HG03469 (cell line): ENCODE results near the gene PSMD12.
"Not testable (repeated sequence)": the region's sequence is repeated elsewhere in the genome, so short reads cannot be mapped to it uniquely, and the experiment has no call there.

Experiments used
- ATAC-seq: cut with Tn5 transposase; IDR thresholded peaks from one replicate; pipeline ENCODE4 v1.9.1; 2021; ENCODE audit warnings: mild to moderate bottlenecking, moderate library complexity, moderate number of reproducible peaks; ENCODE audit not compliant: unreplicated experiment

Gene PSMD12

DNA sequence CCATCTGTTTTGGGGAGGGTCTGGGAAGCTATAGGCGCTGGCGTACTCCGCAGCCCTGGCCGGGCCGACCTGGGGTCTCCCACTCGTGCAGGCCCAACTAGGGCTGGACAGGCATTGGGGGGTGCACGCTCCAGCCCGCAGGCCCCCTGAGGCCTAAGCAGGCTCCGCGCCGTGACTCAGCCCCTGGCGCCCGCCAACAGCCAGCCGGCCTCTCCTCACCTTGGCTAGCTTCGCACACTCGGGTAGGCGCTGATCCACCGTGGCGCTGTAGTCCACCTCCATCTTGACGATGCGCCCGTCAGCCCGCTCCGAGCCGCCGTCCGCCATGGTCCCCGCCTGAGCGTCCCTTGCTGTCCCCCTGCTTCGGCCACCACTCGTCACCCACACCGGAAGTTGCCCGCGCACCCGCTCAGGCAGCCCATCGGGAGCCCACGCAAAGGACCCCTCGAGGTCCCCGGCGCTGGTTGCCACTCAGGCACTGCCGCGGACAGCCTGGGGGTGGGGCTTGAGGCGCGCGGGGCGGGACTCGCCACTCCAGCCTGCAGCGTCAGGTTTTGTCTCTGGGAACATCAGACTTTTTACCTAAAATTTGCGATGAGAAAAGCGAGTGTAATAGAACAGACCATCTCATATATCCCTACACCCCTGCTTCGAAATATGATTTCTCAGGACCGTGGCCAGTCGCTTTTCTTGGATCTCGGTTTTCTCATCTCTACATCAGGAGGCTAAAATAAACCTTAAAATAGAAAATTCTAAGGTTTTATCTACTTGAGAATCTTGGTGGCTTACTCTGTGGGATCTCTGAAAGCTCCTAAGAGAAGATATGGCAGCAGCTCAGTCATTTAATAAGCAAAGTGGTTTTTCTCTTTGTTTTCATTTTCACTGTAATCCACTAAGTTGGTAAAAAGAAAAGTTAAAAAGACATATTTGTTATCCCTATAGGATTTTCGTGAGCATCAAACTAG lies at the start of gene PSMD12:
TSS of gene PSMD12 (minus strand) at position 385 of the 965 bp plus-strand sequence. CDS start at position 327, 58 bp downstream.
- ATAC-seq: peak; percentile 36

DNA sequence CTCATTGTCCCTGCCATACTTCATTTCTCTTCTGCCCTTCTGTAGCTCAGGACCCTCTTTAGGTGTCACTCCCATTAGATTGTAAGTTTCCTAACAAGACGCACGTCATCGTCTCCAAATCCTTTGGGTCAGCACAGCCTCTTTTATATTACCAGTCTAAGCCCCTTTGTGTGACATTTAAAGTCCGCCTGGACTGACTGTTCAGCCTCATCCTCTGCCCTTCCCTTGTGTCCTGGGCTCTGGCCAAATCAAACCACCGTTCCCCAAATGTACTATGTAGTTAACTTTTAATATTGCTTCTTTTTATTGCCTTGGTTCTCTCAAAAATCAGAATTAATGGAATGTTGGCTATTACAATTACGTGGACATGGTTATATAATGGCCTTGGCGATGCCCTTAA lies 48.9 kb upstream of the PSMD12 start:
- ATAC-seq: no peak

DNA sequence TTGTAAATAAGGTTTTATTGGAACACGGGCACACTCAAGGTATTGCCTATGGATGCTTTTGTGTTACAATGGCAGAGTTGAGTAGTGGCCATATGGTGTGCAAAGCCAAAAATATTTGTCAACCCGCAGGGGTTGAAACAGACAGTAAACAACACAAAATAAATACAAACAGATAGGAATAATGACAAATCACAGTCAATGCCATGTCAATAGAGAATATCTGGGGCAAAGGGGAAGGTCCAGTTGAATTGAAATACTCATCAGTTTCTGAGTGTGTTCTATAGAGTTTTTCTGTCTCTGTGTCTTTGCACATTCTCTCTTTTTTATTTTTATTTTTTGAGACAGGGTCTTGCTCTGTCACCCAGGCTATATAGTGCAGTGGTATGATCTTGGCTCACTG lies 48.2 kb upstream of the PSMD12 start:
- no peak for ATAC-seq

DNA sequence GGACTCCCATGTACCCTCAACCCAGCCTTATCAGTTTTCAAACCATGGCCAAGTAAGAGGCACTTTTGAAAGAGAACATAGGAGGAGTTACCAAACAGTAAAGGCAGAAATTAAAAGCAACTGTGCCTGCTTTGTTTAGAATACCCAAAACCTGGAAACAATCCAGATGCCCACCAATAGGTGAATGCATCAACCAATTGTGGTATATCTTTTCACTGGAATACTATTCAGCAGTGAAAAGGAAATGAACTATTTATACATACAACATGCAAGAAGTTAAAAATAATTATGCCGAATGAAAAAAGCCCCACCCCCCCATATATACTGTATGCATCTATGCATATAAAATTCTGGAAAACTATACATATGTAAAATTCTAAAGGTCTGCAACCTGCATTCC lies 47.8 kb upstream of the PSMD12 start:
- no peak for ATAC-seq

DNA sequence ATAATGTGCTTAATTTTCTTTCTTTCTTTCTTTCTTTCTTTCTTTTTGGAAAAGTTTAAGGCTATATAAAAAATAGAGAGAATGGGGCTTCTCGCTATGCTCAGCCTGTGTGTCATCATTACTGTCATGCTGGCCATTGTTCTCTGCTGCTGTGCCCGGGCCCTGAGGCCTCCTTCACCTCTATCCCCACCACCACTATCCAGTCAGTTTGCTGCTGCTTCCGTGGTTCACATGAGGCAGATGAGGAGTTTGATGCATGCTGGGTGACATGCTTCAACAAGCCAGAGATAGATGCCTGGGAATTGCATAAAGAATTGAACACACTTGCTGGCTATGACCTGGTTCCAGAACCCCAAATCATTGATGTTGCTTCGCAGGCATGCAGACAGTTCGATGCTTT lies 47.0 kb upstream of the PSMD12 start:
- ATAC-seq: no peak

DNA sequence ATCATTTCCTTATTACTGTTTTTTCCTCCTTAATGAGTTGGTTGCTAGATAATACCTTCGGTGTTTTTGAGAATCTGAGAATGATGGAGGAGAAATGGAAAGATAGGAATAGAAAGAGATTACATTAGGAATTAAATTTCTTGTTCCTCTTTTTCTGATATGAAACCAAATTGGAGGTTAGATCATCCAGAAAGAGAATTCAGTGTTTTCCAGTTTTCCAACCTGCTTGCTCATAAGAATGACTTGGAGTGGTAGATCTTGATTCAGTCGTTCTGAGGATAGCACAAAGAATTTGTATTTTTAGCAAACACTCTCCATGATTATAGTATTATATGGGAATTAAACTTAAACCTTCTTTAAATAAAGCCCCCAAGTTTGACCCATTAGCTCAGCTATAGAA lies 46.6 kb upstream of the PSMD12 start:
- no peak for ATAC-seq

DNA sequence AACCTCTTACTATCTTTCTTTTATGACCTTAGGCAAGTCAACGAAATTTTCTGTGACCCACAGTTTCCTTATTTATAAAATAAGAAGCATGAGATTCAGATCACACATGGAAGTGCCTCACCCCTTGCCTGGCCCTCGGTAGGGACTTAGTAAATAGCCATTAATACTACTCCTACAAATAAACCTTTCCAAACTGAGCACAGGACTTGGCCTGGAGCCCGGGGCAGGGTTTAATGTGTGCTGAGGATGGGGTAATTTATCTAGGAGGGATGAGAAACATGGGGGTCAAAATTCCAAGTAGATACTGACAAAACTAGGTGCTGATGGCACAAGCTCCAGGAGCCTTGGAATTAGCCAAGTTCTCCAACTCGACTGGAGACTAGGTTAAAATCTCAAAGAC lies 45.7 kb upstream of the PSMD12 start:
- no peak for ATAC-seq

DNA sequence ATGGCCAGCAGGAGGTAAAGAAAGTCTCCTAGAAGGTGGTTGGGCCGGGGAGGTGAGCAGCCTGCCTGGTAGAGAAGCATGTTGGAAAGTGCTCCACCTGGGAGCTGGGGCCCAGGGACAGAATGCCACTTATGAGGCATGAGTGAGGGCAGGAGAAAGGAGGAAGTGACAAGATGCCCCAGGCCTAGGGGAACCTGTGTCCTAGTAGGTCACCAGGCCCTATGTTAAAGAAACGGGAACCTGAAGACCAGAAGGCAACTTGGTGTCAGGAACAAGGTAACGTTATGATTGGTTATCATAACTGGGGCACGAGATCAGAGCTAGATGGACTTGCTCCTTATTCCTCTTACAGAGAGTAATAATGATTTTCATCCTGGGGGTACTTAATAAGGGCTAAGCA lies 45.0 kb upstream of the PSMD12 start:
- no peak for ATAC-seq

DNA sequence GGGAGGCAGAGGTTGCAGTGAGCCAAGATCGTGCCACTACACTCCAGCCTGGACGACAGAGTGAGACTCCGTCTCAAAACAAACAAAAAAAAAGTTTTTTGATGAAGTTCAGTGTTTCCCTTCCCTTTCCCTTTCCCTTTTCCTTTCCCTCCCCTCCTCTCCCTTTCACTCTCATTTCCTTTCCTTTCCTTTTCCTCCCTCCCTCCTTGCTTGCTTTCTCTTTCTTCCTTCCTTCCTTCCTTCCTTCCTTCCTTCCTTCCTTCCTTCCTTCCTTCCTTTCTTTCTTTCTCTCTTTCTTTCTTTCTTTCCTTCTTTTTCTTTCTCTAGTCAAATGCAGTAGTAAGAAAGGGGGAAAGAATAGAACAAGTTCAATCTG lies 42.1 kb upstream of the PSMD12 start:
- not testable (repeated sequence) for ATAC-seq

DNA sequence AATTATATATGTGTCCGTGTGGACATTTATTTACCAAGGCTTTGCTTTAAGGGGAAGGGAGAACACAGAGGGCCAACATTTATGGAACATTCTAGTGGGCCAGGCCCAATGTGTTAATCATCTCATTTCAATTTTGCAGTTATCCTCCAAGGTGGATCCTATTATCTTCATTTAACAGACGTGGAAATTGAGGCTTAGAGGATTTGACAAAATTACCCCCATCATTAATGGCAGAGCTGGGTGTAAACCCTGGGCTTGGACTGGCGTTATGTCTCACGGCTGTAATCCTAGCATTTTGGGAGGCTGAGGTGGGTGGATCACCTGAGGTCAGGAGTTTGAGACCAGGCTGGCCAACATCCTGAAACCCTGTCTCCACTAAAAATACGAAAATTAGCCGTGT lies 37.1 kb upstream of the PSMD12 start:
- no peak for ATAC-seq

DNA sequence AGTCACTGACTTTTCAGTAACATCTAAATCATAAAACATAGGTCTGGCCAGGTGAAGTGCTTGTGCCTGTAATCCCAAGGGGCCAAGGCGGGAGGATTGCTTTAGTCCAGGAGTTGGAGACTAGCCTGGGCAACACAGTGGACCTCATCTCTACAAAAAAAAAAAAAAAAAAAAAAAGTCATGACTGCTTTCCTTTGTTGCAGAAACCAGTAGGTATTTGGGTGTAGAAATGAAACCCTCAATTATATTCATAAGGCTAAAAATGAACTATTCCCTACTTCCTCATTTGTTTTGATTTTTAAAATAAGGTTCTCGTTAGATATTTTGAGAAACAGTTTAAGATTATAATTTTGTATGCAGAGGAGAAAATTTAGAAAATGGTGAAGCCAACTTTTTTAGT lies 36.7 kb upstream of the PSMD12 start:
- ATAC-seq: no peak

DNA sequence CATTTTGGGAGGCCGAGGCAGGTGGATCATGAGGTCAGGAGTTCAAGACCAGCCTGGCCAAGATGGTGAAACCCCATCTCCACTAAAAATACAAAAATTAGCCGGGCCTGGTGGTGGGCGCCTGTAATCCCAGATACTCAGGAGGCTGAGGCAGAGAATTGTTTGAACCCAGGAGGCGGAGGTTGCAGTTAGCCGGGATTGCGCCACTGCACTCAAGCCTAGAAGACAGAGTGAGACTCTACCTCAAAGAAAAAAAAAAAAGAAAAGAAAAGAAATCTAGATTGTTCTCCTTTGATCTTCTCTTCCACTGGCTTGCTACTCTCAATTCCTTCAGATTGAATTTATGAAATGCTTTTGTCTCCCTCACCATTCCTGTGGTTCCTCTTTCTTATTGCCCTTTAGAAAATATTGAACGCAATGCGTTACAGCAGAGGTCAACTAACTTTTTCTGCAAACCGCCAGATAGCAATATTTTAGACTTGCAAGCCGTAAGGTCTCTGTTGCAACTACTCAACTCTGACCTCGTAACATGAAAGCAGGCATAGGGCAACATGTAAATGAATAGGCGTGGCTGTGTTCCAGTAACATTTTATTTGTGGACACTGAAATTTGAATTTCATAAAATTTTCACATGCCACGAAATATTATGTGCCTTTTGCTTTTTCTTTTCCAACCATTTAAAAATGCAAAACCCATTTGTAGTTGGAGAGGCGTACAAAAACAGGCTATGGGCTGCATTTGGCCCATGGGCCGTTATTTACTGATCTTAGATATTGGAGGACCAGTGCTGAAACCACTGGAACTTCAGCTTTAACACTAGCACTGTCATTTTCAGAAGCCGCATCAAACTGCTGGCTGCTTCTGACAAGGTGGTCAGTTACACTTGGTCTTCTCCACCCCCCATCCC lies 35.5 kb upstream of the PSMD12 start:
- ATAC-seq: no peak

DNA sequence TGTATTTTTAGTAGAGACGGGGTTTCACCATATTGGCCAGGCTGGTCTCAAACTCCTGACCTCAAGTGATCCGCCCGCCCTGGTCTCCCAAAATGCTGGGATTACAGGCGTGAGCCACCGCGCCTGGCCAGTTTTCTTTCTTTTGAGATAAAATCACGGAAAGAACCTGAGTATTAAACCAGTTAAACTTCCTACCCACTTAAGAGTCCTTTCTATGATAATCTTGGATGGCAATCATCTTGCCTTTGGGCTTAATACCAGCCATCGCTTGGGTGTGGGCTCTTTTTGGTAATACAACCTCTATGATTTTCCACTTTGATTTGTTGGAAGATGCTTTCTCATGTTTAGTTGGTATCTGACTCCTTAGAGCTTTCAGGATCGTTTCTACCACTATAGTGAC lies 34.7 kb upstream of the PSMD12 start:
- ATAC-seq: no peak

DNA sequence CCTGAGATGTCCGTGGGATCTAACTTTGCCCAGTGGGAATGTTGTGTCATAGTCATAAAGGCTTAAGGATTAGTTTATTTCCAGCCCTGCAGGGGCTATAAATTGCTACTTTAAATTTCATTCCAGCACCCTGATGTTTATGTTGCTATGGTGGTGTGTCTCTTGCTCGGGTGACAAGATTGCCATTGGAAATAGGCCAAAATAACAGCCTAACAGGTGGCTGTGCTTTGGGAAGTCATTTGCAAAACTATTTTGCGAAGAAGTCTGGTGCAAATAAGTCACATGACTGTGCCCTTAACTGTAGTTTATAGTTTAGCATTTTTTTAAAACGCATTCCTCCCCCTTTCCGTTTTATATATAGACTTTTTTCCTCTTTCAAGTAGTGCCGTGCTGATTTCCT lies 33.8 kb upstream of the PSMD12 start:
- ATAC-seq: no peak

DNA sequence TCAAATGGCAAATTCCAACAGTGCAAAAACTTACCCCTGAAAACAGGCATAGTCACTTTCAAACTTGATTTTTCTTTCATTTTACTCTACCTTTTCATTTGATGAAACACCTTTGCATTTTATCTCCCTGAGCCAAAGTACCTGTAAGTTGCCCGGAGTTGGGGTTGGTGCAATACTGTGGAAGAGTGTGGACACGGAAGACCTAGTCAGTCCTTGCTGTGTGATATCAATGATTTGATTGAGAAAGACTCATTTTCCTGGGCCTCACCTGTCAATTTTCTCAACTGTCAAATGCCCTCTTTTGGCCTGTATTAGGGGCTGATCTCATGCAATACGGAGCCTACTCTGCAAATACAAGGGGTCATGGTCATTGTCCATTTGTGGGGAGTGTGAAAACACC lies 33.3 kb upstream of the PSMD12 start:
- ATAC-seq: no peak

DNA sequence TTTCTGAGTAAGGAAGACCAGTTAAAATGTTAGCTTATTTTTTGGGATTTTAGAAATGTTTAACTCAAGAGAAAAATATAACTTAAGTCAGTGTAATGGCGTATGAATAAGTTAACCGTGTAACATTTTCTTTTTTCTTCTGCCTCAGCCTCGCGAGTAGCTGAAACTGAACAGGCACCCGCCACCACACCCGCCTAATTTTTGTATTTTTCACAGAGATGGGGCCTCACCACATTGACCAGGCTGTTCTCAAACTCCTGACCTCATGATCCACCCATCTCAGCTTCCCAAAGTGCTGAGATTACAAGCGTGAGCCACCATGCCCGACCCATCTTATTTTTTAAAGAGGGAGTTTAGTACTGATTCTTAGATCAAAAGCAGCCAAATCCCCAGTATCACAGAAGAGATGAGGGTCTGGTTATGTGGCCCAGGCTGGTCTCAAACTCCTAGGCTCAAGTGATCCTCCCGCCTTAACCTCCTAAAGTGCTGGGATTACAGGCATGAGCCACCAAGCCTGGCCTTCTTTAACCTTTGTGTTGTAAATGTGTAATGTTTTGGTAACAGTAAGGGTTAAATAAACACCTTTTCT lies 27.5 kb upstream of the PSMD12 start:
- ATAC-seq: no peak

DNA sequence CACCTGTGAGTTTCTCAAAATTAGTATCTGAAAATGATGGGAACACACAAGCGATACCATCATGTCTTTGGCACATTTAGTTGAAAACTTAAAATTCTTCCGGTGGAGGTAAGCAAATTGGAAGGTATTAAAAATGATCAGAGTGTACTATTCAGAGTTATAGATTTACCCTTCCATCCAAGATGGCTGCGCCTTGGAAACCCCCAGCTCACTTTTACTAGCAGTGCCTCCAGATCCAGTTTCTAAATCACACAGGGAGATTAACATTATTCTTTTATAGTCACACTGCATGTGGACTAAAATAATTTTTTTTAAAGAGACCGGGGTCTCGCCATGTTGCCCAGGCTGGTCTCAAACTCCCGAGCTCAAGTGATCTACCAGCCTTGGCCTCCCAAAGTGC lies 25.7 kb upstream of the PSMD12 start:
- no peak for ATAC-seq

DNA sequence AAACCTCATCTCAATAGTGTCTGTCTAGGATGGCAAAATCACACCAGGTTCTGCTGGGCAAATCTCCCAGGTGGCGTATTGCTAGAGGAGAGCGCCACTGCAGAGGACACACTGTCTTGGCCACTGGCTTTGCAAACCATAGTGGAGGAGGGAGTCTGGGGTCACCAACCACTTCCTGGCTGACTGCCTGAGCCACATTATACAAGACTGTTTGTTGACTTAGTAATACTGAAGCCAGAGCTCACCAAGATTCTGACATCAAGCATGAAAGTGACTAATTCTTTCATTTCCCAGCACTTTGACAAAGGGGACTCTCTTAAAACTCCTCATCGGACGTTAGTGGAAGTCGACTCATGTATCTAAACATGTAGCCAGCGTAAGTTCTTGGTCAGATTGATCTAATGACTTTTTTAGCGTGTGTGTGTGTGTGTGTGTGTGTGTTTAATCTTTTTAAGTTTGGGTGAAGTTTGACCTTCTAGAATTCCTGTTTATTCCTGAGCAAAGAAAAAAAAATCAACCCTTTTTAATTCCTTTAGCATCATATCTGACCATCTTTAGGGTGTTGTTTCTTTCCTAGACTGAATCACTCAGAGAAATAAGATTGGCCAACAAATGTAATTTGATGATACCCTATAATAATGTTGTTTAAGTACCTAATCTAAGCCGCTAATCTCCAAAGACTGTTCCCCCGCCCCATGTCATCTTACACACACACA lies 24.4 kb upstream of the PSMD12 start:
- ATAC-seq: peak; percentile 92

DNA sequence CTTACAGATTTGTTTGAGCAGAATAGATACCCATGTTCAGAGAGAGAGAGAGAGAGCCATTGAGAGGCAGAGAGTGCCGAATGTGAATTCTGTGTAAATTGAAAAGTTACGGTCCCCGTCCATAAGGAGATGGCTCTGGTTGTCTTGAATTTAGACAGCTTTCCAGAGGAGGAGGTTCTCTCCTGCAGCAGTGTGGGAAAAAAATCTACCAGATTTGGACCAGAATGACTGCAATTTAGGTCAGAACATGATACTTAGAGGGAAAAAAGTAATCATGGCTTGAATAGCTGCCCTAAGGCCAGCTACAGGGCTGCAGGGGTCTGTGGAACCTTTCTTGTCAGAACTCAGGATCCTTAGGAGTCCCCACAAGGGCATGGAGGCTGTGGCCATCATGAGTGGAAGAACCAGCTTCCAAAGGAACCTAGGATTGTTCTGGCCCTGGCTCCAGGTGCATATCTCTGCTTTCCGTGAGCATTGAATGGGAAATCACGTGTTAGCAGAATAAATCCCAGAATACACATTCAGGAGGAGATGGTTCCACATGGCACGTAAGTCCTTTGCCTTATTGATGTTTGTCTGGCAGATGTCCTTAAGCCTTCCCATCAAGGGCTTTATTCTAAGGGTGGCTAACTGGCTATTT lies 23.7 kb upstream of the PSMD12 start:
- no peak for ATAC-seq

DNA sequence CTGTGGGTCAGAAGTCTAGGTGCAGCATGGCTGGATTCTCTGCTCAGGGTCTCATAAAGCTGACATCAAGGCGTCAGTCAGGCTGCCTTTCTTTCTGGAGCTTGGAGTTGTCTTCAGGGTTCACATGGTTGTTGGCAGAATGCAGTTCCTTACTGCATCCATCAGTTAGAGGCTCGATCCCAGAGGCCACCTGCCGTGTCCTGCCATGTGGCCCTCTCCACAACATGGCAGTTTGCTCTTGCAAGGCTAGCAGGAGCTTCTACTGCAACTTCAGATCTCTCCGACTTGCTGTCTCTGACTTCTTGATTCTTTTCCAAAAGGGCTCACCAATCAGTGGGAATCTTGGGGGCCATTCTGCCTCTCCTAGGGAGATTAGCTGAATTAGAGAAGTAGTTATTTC lies 22.6 kb upstream of the PSMD12 start:
- ATAC-seq: no peak
